H9 (cell line): Measurements from ENCODE around the gene ZDHHC17. TPM values are rescaled to one million over a fixed set of nuclear protein-coding genes. Genes with fewer than 3 reads are reported as not detected.

Source experiments
- DNase-seq: peaks from one replicate; pipeline ENCODE4 v3.0.0-alpha.2; 2017
- H2AFZ ChIP-seq: one replicate; pipeline ENCODE4 v1.6.1; 2013; ENCODE audit warnings: mild to moderate bottlenecking, low read length, control low read depth, moderate library complexity
- H2AK5ac ChIP-seq: 2 replicates; pipeline ENCODE4 v1.6.1; 2013; ENCODE audit warnings: low read length, control low read depth, mixed read lengths; ENCODE audit not compliant: insufficient read length
- H2BK120ac ChIP-seq: one replicate; pipeline ENCODE4 v1.6.1; 2013; ENCODE audit warnings: low read depth, mild to moderate bottlenecking, low read length, control low read depth, inconsistent platforms; ENCODE audit not compliant: poor library complexity, severe bottlenecking
- H2BK12ac ChIP-seq: 2 replicates; pipeline ENCODE4 v1.6.1; 2013; ENCODE audit warnings: low read length, control low read depth, mixed read lengths, low read depth; ENCODE audit not compliant: insufficient read length
- H2BK15ac ChIP-seq: 2 replicates; pipeline ENCODE4 v1.6.1; 2013; ENCODE audit warnings: low read depth, low read length, control low read depth
- H2BK20ac ChIP-seq: one replicate; pipeline ENCODE4 v1.6.1; 2013; ENCODE audit warnings: low read depth, mild to moderate bottlenecking, low read length, control low read depth, inconsistent platforms; ENCODE audit not compliant: poor library complexity, severe bottlenecking
- H2BK5ac ChIP-seq: 2 replicates; pipeline ENCODE4 v1.6.1; 2013; ENCODE audit warnings: low read length, control low read depth, mixed read lengths; ENCODE audit not compliant: insufficient read length
- H3K14ac ChIP-seq: 2 replicates; pipeline ENCODE4 v1.6.1; 2013; ENCODE audit warnings: low read length, control low read depth; ENCODE audit not compliant: insufficient read depth
- H3K18ac ChIP-seq: 2 replicates; pipeline ENCODE4 v1.6.1; 2013; ENCODE audit warnings: low read depth, mild to moderate bottlenecking, mixed read lengths, low read length, control low read depth; ENCODE audit not compliant: insufficient read length
- H3K23ac ChIP-seq: 2 replicates; pipeline ENCODE4 v1.6.1; 2013; ENCODE audit warnings: low read length, control low read depth, mixed read lengths, low read depth; ENCODE audit not compliant: insufficient read length
- H3K23me2 ChIP-seq: 2 replicates; pipeline ENCODE4 v1.6.1; 2013; ENCODE audit warnings: low read depth, mild to moderate bottlenecking, mixed read lengths, low read length, control low read depth; ENCODE audit not compliant: insufficient read length, poor library complexity, severe bottlenecking
- H3K27ac ChIP-seq: 2 replicates; pipeline ENCODE4 v1.5.1; 2013; ENCODE audit warnings: low read length, control low read depth, mixed read lengths, low read depth; ENCODE audit not compliant: insufficient read length
- H3K27me3 ChIP-seq: 2 replicates; pipeline ENCODE4 v1.6.1; 2013; ENCODE audit warnings: low read length, control low read depth, inconsistent platforms; ENCODE audit not compliant: insufficient read depth
- H3K4ac ChIP-seq: 2 replicates; pipeline ENCODE4 v1.6.1; 2013; ENCODE audit warnings: low read depth, mild to moderate bottlenecking, control low read depth, inconsistent platforms, low read length, moderate library complexity
- H3K4me1 ChIP-seq: 2 replicates; pipeline ENCODE4 v1.6.1; 2013; ENCODE audit warnings: low read length, control low read depth, inconsistent platforms; ENCODE audit not compliant: insufficient read depth
- H3K4me2 ChIP-seq: 2 replicates; pipeline ENCODE4 v1.6.1; 2013; ENCODE audit warnings: low read length, control low read depth, mixed read lengths; ENCODE audit not compliant: insufficient read length, insufficient read depth
- H3K56ac ChIP-seq: 2 replicates; pipeline ENCODE4 v1.6.1; 2013; ENCODE audit warnings: low read depth, mild to moderate bottlenecking, mixed read lengths, low read length, control low read depth; ENCODE audit not compliant: insufficient read length
- H3K79me1 ChIP-seq: 2 replicates; pipeline ENCODE4 v1.6.1; 2013; ENCODE audit warnings: low read depth, mild to moderate bottlenecking, moderate library complexity, low read length, control low read depth, inconsistent platforms; ENCODE audit not compliant: insufficient read depth, poor library complexity, severe bottlenecking
- H3K79me2 ChIP-seq: 2 replicates; pipeline ENCODE4 v1.6.1; 2013; ENCODE audit warnings: low read length, control low read depth, inconsistent platforms; ENCODE audit not compliant: insufficient read depth
- H3K9ac ChIP-seq: 2 replicates; pipeline ENCODE4 v1.6.1; 2013; ENCODE audit warnings: low read length, control low read depth, mixed read lengths; ENCODE audit not compliant: insufficient read length; ENCODE audit errors: extremely low read depth
- H3K9me3 ChIP-seq: one replicate; pipeline ENCODE4 v1.6.1; 2013; ENCODE audit warnings: low read depth, low read length, inconsistent platforms; ENCODE audit not compliant: control insufficient read depth
- H3T11ph ChIP-seq: one replicate; pipeline ENCODE4 v1.6.1; 2013; ENCODE audit warnings: mild to moderate bottlenecking, low read length, control low read depth, inconsistent platforms
- H4K20me1 ChIP-seq: one replicate; pipeline ENCODE4 v1.6.1; 2013; ENCODE audit not compliant: control insufficient read depth, insufficient read length, insufficient read depth
- H4K5ac ChIP-seq: 2 replicates; pipeline ENCODE4 v1.6.1; 2013; ENCODE audit warnings: low read depth, mild to moderate bottlenecking, mixed read lengths, low read length, control low read depth; ENCODE audit not compliant: insufficient read length
- H4K8ac ChIP-seq: replicated peaks from 2 replicates; pipeline ENCODE4 v1.6.1; 2013; ENCODE audit warnings: low read length, control low read depth, mixed read lengths, low read depth; ENCODE audit not compliant: insufficient read length
- H4K91ac ChIP-seq: 2 replicates; pipeline ENCODE4 v1.6.1; 2013; ENCODE audit warnings: low read depth, mild to moderate bottlenecking, moderate library complexity, mixed read lengths, low read length, control low read depth; ENCODE audit not compliant: insufficient read length
- H3K27ac Mint-ChIP-seq, 3 experiments: 2 replicates in 2 of 3; 3 replicates in 1 of 3; pipeline ENCODE4 v1.8.0; 2020 to 2021; ENCODE audit warnings: mixed read lengths in 3 of 3, mild to moderate bottlenecking in 1 of 3, moderate library complexity in 1 of 3
- H3K27me3 Mint-ChIP-seq: 2 replicates; pipeline ENCODE4 v1.8.0; 2021; ENCODE audit warnings: low read depth, mild to moderate bottlenecking, moderate library complexity, mixed read lengths
- H3K36me3 Mint-ChIP-seq, 3 experiments: 2 replicates in 2 of 3; 3 replicates in 1 of 3; pipeline ENCODE4 v1.8.0; 2020 to 2021; ENCODE audit warnings: low read depth in 3 of 3, mixed read lengths in 3 of 3; ENCODE audit not compliant: insufficient read depth in 1 of 3
- H3K4me1 Mint-ChIP-seq, 2 experiments: 2 replicates each; pipeline ENCODE4 v1.8.0; 2020; ENCODE audit warnings: mixed read lengths in 2 of 2
- H3K4me3 Mint-ChIP-seq, 2 experiments: 2 replicates in 1 of 2; 3 replicates in 1 of 2; pipeline ENCODE4 v1.8.0; 2020 to 2021; ENCODE audit warnings: mild to moderate bottlenecking in 2 of 2, mixed read lengths in 2 of 2, moderate library complexity in 1 of 2
- H3K9me3 Mint-ChIP-seq, 2 experiments: 2 replicates in 1 of 2; 3 replicates in 1 of 2; pipeline ENCODE4 v1.8.0; 2020; ENCODE audit warnings: mild to moderate bottlenecking in 2 of 2, mixed read lengths in 2 of 2, moderate library complexity in 1 of 2
- CTCF ChIP-seq: fragments of 200-600 bp; sonication (generic); conservative IDR thresholded peaks from 3 replicates; pipeline ENCODE4 v1.8.0; 2021; ENCODE audit warnings: antibody characterized with exemption, mild to moderate bottlenecking
- WGBS: extraction: QIAGEN DNeasy Blood & Tissue Kit; methylation state at CpG from one replicate; pipeline ENCODE4 v1.1.7; 2013; ENCODE audit warnings: missing lambda C conversion rate, low lambda C conversion rate, mixed read lengths; ENCODE audit not compliant: insufficient read length; ENCODE audit errors: extremely low coverage; 5-methylcytosine and 5-hydroxymethylcytosine counted together
- total RNA-seq: library from RNA; stranded (reverse); gene quantifications from 2 replicates; pipeline ENCODE4 v1.2.1, GENCODE V29; 2021

The ZDHHC17 gene
- total RNA-seq, 1 experiment from 2014 or later = 32.6 TPM

- DNase-seq = no peak
- H3K23ac ChIP-seq = no peak overlapping the region
- H2BK20ac ChIP-seq = no peak overlapping the region
- H2BK120ac ChIP-seq = no peak overlapping the region
- H2AFZ ChIP-seq = no peak overlapping the region
- no peaks in the 10 kb centered on the region for H3K27me3 ChIP-seq
- no peak overlapping the region for H2AK5ac ChIP-seq
- H4K91ac ChIP-seq = no peak overlapping the region
- no peak overlapping the region for H3K4me3 Mint-ChIP-seq
- peaks cover 0 to 18% (median 14%) of the 10 kb centered on the region in 3 experiments; a peak in 5 of 7 replicates for H3K36me3 Mint-ChIP-seq
- H3K23me2 ChIP-seq = no peaks in the 10 kb centered on the region
- no peaks in the 10 kb centered on the region for H3K79me2 ChIP-seq
- H3K27ac Mint-ChIP-seq = peak overlapping the region in 1 of 3 experiments; percentile 61; a peak in 2 of 7 replicates
- H3K27me3 Mint-ChIP-seq = no peaks in the 10 kb centered on the region
- no peaks in the 10 kb centered on the region for H3K4me1 Mint-ChIP-seq
- no peaks in the 10 kb centered on the region for H4K20me1 ChIP-seq
- no CpG with 5 or more reads among the region's 1 CpG for WGBS
- H2BK12ac ChIP-seq = no peak overlapping the region
- no peaks in the 10 kb centered on the region for H3K4me1 ChIP-seq
- no peak overlapping the region for H3K14ac ChIP-seq
- no peaks in the 10 kb centered on the region for H3K9me3 ChIP-seq
- H4K8ac ChIP-seq = no peak overlapping the region
- no peaks in the 10 kb centered on the region for H3K9me3 Mint-ChIP-seq
- no peaks in the 10 kb centered on the region for H3K79me1 ChIP-seq
- no peak overlapping the region for H3K4ac ChIP-seq
- no peak overlapping the region for H2BK5ac ChIP-seq
- H3K9ac ChIP-seq = no peak overlapping the region
- no peak overlapping the region for H2BK15ac ChIP-seq
- no peak overlapping the region for H3K27ac ChIP-seq
- TF ChIP-seq CTCF = no peak
- H3K18ac ChIP-seq = no peak overlapping the region
- H4K5ac ChIP-seq = no peak overlapping the region
- no peak overlapping the region for H3K56ac ChIP-seq
- H3T11ph ChIP-seq = no peak overlapping the region
- H3K4me2 ChIP-seq = no peak overlapping the region
Measured at GRCh38 chr12:76811976-76812375, 48.1 kb downstream of the ZDHHC17 start.
